Rectal smooth muscle tissue (tissue), 1 donor: ENCODE measurements around the gene KAZN.

Source experiments
- H3K27ac ChIP-seq: one replicate; pipeline ENCODE4 v1.7.0; 2013; ENCODE audit warnings: low read depth, low read length, inconsistent platforms
- H3K27me3 ChIP-seq: one replicate; pipeline ENCODE4 v1.7.0; 2013; ENCODE audit warnings: low read length; ENCODE audit not compliant: control insufficient read depth, insufficient read depth
- H3K36me3 ChIP-seq: one replicate; pipeline ENCODE4 v1.7.0; 2013; ENCODE audit warnings: low read length; ENCODE audit not compliant: control insufficient read depth, insufficient read depth
- H3K4me1 ChIP-seq: one replicate; pipeline ENCODE4 v1.7.0; 2013; ENCODE audit warnings: low read length; ENCODE audit not compliant: control insufficient read depth, insufficient read depth
- H3K4me3 ChIP-seq: one replicate; pipeline ENCODE4 v1.7.0; 2013; ENCODE audit warnings: low read length
- H3K9ac ChIP-seq: one replicate; pipeline ENCODE4 v1.7.0; 2013; ENCODE audit warnings: low read length

KAZN gene

DNA sequence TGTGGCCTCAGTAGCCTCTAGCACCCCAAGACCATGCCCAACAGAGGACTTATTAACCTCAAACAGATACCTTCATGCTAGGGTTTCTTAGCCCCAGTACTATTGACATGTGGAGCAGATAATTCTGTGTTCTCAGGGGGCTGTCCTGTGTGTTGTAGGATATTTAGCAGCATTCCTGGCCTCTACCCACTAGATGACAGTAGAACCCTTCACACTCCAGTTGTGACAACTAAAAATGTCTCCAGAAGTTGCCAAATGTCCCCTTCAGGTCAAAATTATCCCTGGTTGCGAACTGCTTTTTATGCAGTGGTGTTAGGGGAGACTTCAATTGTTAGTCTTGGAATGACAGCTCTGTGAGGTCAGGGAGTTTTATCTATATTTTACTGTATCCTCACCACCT is 8.1 kb downstream of the KAZN start:
- Histone ChIP-seq H3K27ac (no peak overlapping the region), H3K36me3 (no peaks in the 10 kb centered on the region), H3K4me3 (no peak overlapping the region), H3K27me3 (no peaks in the 10 kb centered on the region), H3K4me1 (no peaks in the 10 kb centered on the region), H3K9ac (no peak overlapping the region)

DNA sequence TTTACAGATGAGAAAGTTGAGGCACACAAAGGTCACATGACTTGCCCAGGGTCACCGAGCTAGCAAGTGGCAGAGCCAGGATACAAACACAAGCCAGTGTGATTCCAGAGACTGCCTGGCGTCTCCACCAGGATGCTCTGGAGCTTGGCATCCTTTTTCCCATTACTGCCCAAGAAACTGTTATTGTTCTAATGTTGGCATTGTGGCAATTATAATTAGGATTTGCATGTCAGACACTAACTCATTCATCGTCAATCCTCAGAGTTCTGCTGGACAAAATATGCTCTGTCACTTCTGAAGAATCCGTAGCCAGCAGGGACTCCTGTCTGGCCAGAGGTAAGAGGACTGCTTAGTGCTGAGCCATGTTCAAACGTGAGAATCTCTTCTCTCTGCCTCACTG is 8.8 kb downstream of the KAZN start:
- Histone ChIP-seq H3K4me3 (no peak overlapping the region), H3K36me3 (no peaks in the 10 kb centered on the region), H3K27ac (no peak overlapping the region), H3K27me3 (no peaks in the 10 kb centered on the region), H3K4me1 (no peaks in the 10 kb centered on the region), H3K9ac (no peak overlapping the region)

DNA sequence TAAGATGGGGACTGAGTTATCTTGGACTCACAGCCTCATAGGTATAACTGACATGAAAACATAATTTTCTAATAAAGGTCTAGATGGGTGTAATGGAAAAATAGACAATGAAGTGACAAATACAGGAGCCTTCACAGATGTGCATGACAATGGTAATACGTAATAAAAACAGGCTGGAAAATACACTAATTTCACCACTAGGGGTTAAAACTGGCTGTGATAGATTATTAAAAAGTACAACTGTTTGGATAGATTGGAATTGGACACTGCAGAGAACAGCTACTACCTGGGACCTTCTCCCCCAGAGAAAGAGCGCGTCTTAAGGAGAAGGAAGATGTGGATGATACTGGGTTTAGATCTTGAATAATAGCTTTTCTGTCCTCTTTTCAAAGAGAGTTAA is 9.8 kb downstream of the KAZN start:
- no peaks in the 10 kb centered on the region for H3K27me3 ChIP-seq
- H3K4me3 ChIP-seq, result no peak overlapping the region
- H3K36me3 ChIP-seq, result no peaks in the 10 kb centered on the region

DNA sequence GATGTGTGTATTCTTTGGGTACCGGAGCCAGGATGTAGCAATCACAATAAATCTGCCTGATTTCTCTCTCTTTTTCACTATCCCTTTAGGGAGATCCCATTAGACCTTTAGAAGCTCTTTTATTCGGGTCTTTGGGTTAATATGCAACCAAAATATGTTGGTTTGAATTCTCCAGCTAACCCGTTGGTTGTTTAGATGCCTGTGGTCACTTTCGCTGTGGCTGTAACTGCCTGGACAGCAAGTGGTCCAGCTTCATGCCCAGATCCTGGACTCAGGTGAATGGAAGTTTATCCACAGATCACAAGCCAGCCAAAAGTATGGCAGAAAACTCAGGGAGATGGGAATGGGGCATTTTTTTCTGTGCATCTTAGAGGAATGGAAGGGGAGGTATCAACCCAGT is 12.3 kb downstream of the KAZN start:
- no peaks in the 10 kb centered on the region for H3K36me3 ChIP-seq
- H3K4me3 ChIP-seq, result no peak overlapping the region
- H3K4me1 ChIP-seq, result no peaks in the 10 kb centered on the region
- H3K9ac ChIP-seq, result no peak overlapping the region
- H3K27ac ChIP-seq, result no peak overlapping the region
- H3K27me3 ChIP-seq, result no peaks in the 10 kb centered on the region

More for the DNA sequence above, 9.8 kb downstream of the KAZN start:
- Histone ChIP-seq H3K9ac (no peak overlapping the region), H3K4me1 (no peaks in the 10 kb centered on the region), H3K27ac (no peak overlapping the region)

DNA sequence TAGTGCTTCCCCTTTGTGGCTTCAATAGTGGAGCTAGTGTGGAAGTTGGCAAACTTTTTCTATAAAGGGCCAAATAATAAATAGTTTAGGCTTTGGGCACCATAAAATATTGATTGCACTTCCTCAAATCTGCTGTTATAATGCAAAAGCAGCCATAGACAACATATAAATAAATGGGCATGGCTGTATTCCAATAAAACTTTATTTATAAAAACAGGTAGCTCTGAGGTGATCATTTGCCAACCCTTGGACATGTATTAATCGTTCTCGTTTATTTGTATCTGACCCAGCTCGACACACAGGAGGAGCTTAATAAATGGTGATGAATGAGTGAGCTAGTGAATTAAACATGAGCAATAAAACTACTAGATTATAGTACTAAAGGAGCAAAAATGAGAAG is 13.3 kb downstream of the KAZN start:
- no peaks in the 10 kb centered on the region for H3K27me3 ChIP-seq
- no peak overlapping the region for H3K27ac ChIP-seq

DNA sequence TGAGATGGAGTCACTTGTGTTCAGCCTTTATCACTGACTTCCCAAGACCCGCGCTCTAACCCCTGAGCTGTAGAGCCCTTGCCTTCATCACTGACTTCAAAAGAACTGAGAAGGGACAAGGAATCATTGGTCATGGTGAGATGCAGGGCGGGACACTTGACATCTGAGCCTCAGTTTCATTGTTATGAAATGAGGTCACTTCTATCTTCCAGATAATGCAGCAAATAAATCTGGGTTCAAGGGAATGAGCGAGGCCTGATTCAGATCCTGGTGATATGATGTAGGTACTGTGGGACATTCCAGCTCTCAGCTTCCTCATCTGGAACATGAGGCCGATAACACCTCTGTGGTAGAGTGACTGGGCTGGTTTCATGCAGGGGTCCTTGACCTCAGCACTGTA is 13.8 kb downstream of the KAZN start:
- Histone ChIP-seq H3K9ac (no peak overlapping the region), H3K27me3 (no peaks in the 10 kb centered on the region), H3K4me1 (no peaks in the 10 kb centered on the region), H3K36me3 (no peaks in the 10 kb centered on the region), H3K27ac (no peak overlapping the region), H3K4me3 (no peak overlapping the region)

More for the DNA sequence above, 13.3 kb downstream of the KAZN start:
- Histone ChIP-seq H3K36me3 (no peaks in the 10 kb centered on the region), H3K4me1 (no peaks in the 10 kb centered on the region), H3K9ac (no peak overlapping the region), H3K4me3 (no peak overlapping the region)

DNA sequence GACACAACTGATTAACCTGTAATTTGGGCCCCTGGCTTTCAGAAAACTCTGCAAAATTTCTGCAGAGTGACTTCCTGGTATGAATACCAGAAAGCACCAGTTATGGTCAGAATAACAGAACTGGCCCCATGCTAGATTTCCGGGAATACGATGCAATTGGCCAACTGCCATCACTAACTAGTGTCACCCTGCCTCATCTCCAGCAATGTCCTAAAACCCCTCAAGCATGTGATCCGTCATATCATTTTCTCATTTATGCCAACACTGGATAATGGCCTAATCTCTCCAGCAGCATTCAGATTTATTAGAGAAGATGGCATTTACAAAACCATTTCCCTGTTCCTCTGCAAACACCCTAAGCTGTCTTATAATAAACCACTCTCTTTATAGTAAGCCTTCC is 15.4 kb downstream of the KAZN start:
- Histone ChIP-seq H3K27ac (no peak overlapping the region), H3K36me3 (no peaks in the 10 kb centered on the region), H3K9ac (no peak overlapping the region), H3K4me1 (no peaks in the 10 kb centered on the region), H3K27me3 (no peaks in the 10 kb centered on the region), H3K4me3 (no peak overlapping the region)

DNA sequence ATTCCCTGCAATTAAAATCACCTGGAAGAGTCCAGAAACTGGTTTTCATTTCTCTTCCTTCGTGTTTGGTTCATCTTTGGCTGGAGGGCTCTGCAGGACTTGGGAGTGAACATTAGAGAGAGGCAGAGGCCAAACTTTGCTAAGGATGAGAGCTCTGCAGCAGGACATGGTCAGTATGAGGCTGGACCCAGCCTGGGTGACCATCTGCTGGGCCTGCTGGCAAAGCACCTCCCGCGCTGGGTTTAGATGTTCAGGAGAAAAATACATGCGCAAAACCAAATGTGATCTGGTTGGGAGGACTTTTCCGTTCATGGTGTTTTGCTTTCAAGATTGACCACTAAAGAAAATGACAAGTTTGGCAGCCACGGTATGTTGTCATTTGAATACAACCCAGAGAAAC is 15.9 kb downstream of the KAZN start:
- Histone ChIP-seq H3K27me3 (no peaks in the 10 kb centered on the region), H3K9ac (no peak overlapping the region), H3K27ac (no peak overlapping the region), H3K4me3 (no peak overlapping the region), H3K36me3 (no peaks in the 10 kb centered on the region), H3K4me1 (no peaks in the 10 kb centered on the region)

DNA sequence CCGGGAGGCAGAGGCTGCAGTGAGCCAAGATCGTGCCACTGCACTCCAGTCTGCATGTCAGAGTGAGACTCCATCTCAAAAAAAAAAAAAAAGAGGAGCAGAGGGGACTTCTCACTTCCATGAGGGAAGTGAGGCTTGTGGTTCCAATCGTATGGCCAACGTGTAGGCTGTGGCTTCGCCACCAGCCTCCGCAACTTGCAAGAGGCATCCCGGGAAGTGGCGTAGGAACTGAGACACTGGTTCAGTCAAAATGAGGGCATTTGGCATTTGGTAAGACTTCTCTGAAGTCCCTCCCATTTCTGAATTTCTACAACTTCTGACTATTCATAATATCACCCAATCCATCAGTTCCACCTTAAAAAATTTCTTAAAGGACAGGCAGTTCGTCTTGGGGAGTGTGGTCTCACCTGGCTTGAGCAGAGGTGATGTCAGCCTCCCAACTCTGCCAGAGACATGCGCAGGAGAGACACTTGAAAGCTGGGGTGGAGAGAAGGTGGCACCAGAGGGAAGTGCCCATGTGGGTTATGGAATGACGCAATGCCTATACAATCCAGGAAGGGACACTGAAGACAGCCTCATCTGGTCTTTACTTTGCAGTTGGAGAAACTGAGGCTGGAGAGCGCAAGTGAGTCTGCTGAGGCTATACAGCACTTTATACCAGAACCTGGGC is 17.2 kb downstream of the KAZN start:
- H3K36me3 ChIP-seq, result no peaks in the 10 kb centered on the region
- H3K9ac ChIP-seq, result no peak overlapping the region
- no peak overlapping the region for H3K27ac ChIP-seq
- no peak overlapping the region for H3K4me3 ChIP-seq
- H3K4me1 ChIP-seq, result no peaks in the 10 kb centered on the region
- H3K27me3 ChIP-seq, result no peaks in the 10 kb centered on the region

DNA sequence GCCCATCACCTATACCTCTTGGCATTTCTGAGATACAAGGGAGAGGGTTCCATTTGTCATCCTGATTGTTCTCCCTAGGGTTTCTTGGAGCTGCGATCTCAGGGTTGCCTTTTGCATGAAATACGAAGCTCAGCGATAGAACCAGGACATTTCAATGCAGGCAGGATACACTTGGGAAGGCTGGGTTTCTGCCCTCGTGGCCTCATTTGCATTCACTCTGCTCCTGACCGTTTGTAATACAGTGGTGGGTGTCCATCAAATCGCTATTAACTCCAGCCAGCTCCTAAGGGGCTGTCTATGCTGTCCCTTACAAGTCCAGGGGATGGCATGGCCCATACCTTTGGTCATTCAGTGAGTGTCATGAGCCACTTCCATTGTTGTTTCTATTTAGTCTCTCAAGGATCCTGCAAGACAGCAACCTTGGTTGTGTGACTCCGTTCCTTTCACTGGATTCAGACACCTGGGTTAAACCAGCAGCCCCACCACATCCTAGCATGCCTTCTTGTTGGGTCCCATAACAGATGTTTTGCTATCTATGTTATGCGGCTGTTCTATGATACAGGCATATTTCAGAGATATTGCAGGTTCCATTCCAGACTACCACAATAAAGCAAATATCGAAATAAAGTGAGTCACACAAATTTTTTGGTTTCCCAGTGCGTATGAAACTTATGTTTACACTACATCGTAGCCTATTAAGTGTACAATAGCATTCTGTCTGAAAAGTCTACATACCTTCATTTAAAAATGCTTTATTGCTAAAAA is 18.3 kb downstream of the KAZN start:
- Histone ChIP-seq H3K27me3 (no peaks in the 10 kb centered on the region), H3K36me3 (no peaks in the 10 kb centered on the region), H3K4me3 (no peak overlapping the region), H3K4me1 (no peaks in the 10 kb centered on the region), H3K27ac (no peak overlapping the region), H3K9ac (no peak overlapping the region)

DNA sequence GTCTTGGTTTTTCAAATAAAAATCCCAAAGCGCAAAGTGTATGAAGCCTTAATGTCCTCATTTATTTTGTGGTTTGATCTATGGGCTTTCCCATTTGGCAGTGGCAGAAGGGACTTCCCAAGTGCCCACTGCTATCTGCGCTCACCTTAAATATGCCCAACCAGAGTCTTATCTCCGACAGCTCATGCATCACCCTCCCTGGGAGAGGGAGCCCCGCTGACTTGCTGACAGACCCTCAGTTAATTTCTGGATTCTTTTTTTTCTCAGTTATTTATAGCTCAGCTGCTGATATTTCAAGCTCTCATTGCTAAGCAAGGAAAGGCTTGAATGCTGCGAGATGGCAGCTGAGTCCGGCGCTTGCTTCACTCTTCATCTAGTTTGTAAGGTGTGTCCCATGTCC is 19.3 kb downstream of the KAZN start:
- Histone ChIP-seq H3K4me3 (no peak overlapping the region), H3K27me3 (no peaks in the 10 kb centered on the region), H3K4me1 (no peaks in the 10 kb centered on the region), H3K9ac (no peak overlapping the region), H3K36me3 (no peaks in the 10 kb centered on the region), H3K27ac (no peak overlapping the region)

DNA sequence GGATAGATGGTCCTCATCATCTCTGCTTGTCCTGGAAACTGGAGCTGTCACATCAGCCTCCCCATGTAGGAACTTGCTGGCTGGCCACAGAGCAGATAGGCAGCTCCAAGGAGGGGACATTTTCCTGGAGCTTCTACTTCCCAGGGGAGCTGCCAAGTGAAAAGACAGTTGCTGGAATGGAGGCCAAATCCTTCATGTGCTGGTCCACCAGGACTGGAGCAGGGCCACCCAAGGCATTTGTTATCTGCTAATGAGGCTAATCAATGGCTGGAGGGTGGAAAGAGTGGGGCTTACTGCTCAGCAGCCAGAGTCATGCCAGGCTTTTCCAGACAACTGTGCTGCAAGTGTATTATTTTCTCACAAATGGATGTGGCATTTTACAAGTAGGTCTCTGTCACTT is 22.5 kb downstream of the KAZN start:
- Histone ChIP-seq H3K9ac (no peak overlapping the region), H3K36me3 (no peaks in the 10 kb centered on the region), H3K27me3 (no peaks in the 10 kb centered on the region), H3K27ac (no peak overlapping the region), H3K4me1 (no peaks in the 10 kb centered on the region), H3K4me3 (no peak overlapping the region)

DNA sequence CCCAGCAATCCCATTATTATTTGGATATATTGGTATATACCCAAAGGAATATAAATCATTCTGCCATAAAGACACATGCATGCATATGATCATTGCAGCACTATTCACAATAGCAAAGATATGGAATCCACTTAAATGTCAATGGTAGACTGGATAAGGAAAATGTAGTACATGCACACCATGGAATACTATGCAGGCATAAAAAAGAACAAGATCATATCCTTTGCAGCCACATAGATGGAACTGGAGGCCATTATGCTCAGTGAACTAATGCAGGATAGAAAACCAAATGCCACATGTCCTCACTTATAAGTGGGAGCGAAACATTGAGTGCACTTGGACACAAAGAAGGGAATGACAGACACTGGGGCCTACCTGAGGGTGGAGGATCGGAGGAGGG is 24.6 kb downstream of the KAZN start:
- H3K9ac ChIP-seq, result no peak overlapping the region
- H3K27ac ChIP-seq, result no peak overlapping the region
- H3K4me1 ChIP-seq, result no peaks in the 10 kb centered on the region
- no peaks in the 10 kb centered on the region for H3K36me3 ChIP-seq
- no peaks in the 10 kb centered on the region for H3K27me3 ChIP-seq
- no peak overlapping the region for H3K4me3 ChIP-seq
